Measurements from ENCODE around the gene ANLN.
A peak's percentile ranks its signal among the peaks of the same experiment; 100 is the strongest.

ANLN gene

DNA sequence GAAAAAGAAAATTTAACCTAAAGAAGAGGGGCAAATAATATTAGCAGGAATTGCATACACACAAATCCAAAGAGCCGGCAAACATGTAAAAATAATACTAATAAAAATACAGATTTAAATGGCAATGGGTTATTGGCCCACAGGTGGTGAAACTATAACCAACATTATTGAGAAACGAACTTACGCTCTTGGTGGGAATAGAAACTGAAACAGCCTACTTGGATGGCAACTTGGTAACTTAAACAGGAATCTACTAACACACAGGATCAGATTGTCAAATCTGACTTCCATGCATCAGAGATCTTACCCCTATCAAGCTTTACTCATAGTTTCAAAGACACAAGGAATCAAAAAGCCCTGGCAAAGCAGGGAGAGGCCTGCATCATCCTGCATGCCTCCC lies 66.5 kb downstream of the ANLN start:
- H3K9ac ChIP-seq (ENCODE audit: low read depth, low read length) = no peak overlapping the region
- H2AFZ ChIP-seq (ENCODE audit: low read depth, low read length) = no peak overlapping the region
- no peaks in the 10 kb centered on the region for H3K79me2 ChIP-seq (ENCODE audit: insufficient read depth, low read length)
- H3K4me1 ChIP-seq (ENCODE audit: insufficient read depth, low read length) = no peaks in the 10 kb centered on the region
- H4K20me1 ChIP-seq (ENCODE audit: insufficient read depth, low read length) = no peaks in the 10 kb centered on the region
- peaks cover 35% of the 10 kb centered on the region for H3K36me3 ChIP-seq (ENCODE audit: insufficient read depth, low read length)
- H3K4me2 ChIP-seq (ENCODE audit: insufficient read depth, low read length) = no peak overlapping the region
- DNase-seq (no peak), ATAC-seq (ENCODE audit: insufficient read depth, low read depth) (peak; percentile 34; the same call in 1 of the 3 replicates)
- H3K27me3 ChIP-seq (ENCODE audit: insufficient read depth, low read length, poor library complexity) = no peaks in the 10 kb centered on the region
- H3K9me3 ChIP-seq (ENCODE audit: insufficient read depth, low read length, severe bottlenecking) = no peaks in the 10 kb centered on the region
- no peak for TF ChIP-seq EZH2 (IDR thresholded peaks at IDR 0.05; ENCODE audit: borderline replicate concordance, low read depth, low read length, severe bottlenecking)
- TF ChIP-seq, protein P1, sequence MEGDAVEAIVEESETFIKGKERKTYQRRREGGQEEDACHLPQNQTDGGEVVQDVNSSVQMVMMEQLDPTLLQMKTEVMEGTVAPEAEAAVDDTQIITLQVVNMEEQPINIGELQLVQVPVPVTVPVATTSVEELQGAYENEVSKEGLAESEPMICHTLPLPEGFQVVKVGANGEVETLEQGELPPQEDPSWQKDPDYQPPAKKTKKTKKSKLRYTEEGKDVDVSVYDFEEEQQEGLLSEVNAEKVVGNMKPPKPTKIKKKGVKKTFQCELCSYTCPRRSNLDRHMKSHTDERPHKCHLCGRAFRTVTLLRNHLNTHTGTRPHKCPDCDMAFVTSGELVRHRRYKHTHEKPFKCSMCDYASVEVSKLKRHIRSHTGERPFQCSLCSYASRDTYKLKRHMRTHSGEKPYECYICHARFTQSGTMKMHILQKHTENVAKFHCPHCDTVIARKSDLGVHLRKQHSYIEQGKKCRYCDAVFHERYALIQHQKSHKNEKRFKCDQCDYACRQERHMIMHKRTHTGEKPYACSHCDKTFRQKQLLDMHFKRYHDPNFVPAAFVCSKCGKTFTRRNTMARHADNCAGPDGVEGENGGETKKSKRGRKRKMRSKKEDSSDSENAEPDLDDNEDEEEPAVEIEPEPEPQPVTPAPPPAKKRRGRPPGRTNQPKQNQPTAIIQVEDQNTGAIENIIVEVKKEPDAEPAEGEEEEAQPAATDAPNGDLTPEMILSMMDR (IDR thresholded peaks at IDR 0.05; ENCODE audit: borderline replicate concordance, extremely low read depth, low read length, poor library complexity, severe bottlenecking) = no peak
- H3K4me3 ChIP-seq (ENCODE audit: low read depth in 1 of 2, low read length in 2 of 2) = no peak overlapping the region
- no peak overlapping the region for H3K27ac ChIP-seq (ENCODE audit: low read length)

DNA sequence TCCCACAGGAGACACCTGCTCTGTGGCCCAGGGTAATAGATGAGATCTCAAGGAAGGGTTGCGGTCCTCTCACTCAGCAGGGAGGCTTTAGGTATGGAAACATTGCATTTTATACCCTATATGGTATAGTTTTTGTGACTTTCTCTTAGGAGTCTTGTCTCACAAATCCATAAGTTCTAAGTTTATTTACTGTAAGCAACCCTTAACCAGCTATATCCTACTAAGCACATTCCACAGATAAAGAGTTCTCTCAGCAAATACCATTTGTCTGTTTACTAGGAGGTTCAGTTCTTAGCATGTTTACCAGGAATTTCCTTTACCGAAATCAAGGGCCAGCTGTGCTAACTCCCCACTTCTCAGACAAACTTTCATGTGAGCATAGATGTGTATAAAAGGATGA lies 66.9 kb downstream of the ANLN start:
- H3K27ac ChIP-seq (ENCODE audit: low read length) = no peak overlapping the region
- H3K4me3 ChIP-seq (ENCODE audit: low read depth in 1 of 2, low read length in 2 of 2) = no peak overlapping the region
- H2AFZ ChIP-seq (ENCODE audit: low read depth, low read length) = no peak overlapping the region
- H3K9ac ChIP-seq (ENCODE audit: low read depth, low read length) = no peak overlapping the region
- ATAC-seq (ENCODE audit: insufficient read depth, low read depth) (0 out of 3 replicates have a peak, but pooled peaks have one; percentile 45), DNase-seq (no peak)
- H3K4me2 ChIP-seq (ENCODE audit: insufficient read depth, low read length) = no peak overlapping the region
- no peaks in the 10 kb centered on the region for H3K9me3 ChIP-seq (ENCODE audit: insufficient read depth, low read length, severe bottlenecking)
- no peaks in the 10 kb centered on the region for H3K79me2 ChIP-seq (ENCODE audit: insufficient read depth, low read length)
- H3K36me3 ChIP-seq (ENCODE audit: insufficient read depth, low read length) = peaks cover 31% of the 10 kb centered on the region
- no peaks in the 10 kb centered on the region for H4K20me1 ChIP-seq (ENCODE audit: insufficient read depth, low read length)
- no peak for TF ChIP-seq EZH2 (IDR thresholded peaks at IDR 0.05; ENCODE audit: borderline replicate concordance, low read depth, low read length, severe bottlenecking)
- TF ChIP-seq, protein P1 (IDR thresholded peaks at IDR 0.05; ENCODE audit: borderline replicate concordance, extremely low read depth, low read length, poor library complexity, severe bottlenecking) = no peak
- H3K4me1 ChIP-seq (ENCODE audit: insufficient read depth, low read length) = no peaks in the 10 kb centered on the region
- H3K27me3 ChIP-seq (ENCODE audit: insufficient read depth, low read length, poor library complexity) = no peaks in the 10 kb centered on the region

DNA sequence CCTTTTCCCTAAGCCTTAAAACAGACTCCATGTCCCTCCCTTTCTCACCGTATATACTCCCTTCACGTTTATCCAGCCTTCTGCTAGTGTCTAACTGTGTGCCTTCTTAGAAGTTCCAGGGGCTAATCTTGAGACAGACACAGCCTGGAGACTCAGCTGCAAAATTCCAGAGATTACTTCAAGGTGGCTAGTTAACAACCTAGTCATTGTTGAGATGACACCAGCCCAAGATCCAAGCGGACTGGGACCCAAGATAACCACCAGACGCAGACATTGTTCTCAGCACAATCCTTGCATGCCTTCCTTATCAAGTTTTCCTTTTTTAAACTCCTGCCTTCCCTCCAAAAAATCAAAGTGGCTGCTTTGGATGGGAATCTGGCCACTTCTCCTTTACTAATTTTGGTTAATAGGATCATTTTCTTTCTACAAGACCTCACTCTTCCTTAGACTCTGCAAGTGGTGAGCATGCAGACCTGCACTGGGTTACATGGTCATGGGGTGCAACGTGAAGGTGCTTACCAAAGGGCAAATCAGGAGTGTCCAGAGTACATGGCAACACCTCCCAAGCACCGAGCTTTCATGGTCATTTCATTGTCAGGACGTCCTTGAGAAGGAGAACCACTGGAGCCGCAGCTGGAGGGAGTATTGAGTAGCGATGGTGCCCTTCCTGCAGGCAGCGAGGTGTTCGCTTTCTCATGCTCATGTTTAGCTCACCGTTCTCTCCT lies 69.7 kb downstream of the ANLN start:
- Histone ChIP-seq H3K4me2 (ENCODE audit: insufficient read depth, low read length) (no peak overlapping the region), H3K9me3 (ENCODE audit: insufficient read depth, low read length, severe bottlenecking) (no peaks in the 10 kb centered on the region), H3K27me3 (ENCODE audit: insufficient read depth, low read length, poor library complexity) (no peaks in the 10 kb centered on the region), H3K4me3 (ENCODE audit: low read depth in 1 of 2, low read length in 2 of 2) (no peak overlapping the region), H3K36me3 (ENCODE audit: insufficient read depth, low read length) (peaks cover 5% of the 10 kb centered on the region; the same call in 1 of the 2 replicates), H2AFZ (ENCODE audit: low read depth, low read length) (no peak overlapping the region), H3K4me1 (ENCODE audit: insufficient read depth, low read length) (no peaks in the 10 kb centered on the region), H3K79me2 (ENCODE audit: insufficient read depth, low read length) (no peaks in the 10 kb centered on the region), H3K9ac (ENCODE audit: low read depth, low read length) (no peak overlapping the region), H3K27ac (ENCODE audit: low read length) (no peak overlapping the region), H4K20me1 (ENCODE audit: insufficient read depth, low read length) (no peaks in the 10 kb centered on the region)
- no peak for TF ChIP-seq EZH2 (IDR thresholded peaks at IDR 0.05; ENCODE audit: borderline replicate concordance, low read depth, low read length, severe bottlenecking)
- TF ChIP-seq, protein P1 (IDR thresholded peaks at IDR 0.05; ENCODE audit: borderline replicate concordance, extremely low read depth, low read length, poor library complexity, severe bottlenecking) = no peak
- ATAC-seq (ENCODE audit: insufficient read depth, low read depth) (no peak), DNase-seq (no peak)

Measured in DND-41 (cell line).